CD14-positive monocyte (primary cell): Measurements from ENCODE around the gene ZFP62. TPM values are rescaled to one million over a fixed set of nuclear protein-coding genes. Genes with fewer than 3 reads are reported as not detected.

Experiments
- DNase-seq, 3 donors: peaks; one replicate each; pipeline ENCODE4 v3.0.0-alpha.2; 2011 to 2022
- H2AFZ ChIP-seq: 2 replicates; pipeline ENCODE4 v1.6.0; 2012; ENCODE audit warnings: mild to moderate bottlenecking, low read depth, low read length, inconsistent platforms; ENCODE audit not compliant: insufficient read depth, poor library complexity, severe bottlenecking
- H3K27ac ChIP-seq, 2 donors: 1 replicate in 1 of 2; 2 replicates in 1 of 2; pipeline ENCODE4 v1.5.1; 2012 to 2013; ENCODE audit warnings: low read length in 2 of 2, control low read depth in 1 of 2, inconsistent platforms in 1 of 2, low read depth in 1 of 2, mild to moderate bottlenecking in 1 of 2
- H3K27me3 ChIP-seq, 2 donors: one replicate each; pipeline versions ENCODE4 v1.6.0 to v1.6.1; 2011 to 2013; ENCODE audit warnings: low read length in 2 of 2; ENCODE audit not compliant: control insufficient read depth in 2 of 2, insufficient read depth in 2 of 2
- H3K36me3 ChIP-seq, 2 donors: replicated peaks in 1 of 2; 1 replicate in 1 of 2; 2 replicates in 1 of 2; pipeline versions ENCODE4 v1.5.1 to v1.6.1; 2012 to 2013; ENCODE audit warnings: low read length in 2 of 2, control low read depth in 1 of 2, inconsistent platforms in 1 of 2, mild to moderate bottlenecking in 1 of 2; ENCODE audit not compliant: insufficient read depth in 2 of 2, control insufficient read depth in 1 of 2
- H3K4me1 ChIP-seq, 2 donors: 1 replicate in 1 of 2; 2 replicates in 1 of 2; pipeline versions ENCODE4 v1.5.1 to v1.6.1; 2012 to 2013; ENCODE audit warnings: low read length in 2 of 2, control low read depth in 1 of 2, inconsistent platforms in 1 of 2, mild to moderate bottlenecking in 1 of 2, moderate library complexity in 1 of 2; ENCODE audit not compliant: insufficient read depth in 2 of 2, control insufficient read depth in 1 of 2
- H3K4me2 ChIP-seq: replicated peaks from 2 replicates; pipeline ENCODE3; 2012; ENCODE audit warnings: low read length, moderate library complexity, mild to moderate bottlenecking; ENCODE audit not compliant: poor library complexity, severe bottlenecking; ENCODE audit errors: extremely low read depth
- H3K4me3 ChIP-seq, 3 experiments: fragments of 200-600 bp in 1 of 3; sonication (generic) in 1 of 3; replicated peaks in 1 of 3; 1 replicate in 2 of 3; 2 replicates in 1 of 3; pipeline ENCODE4 v1.5.1; 2011 to 2013; ENCODE audit warnings: low read length in 3 of 3, mild to moderate bottlenecking in 3 of 3, control low read depth in 2 of 3, low read depth in 2 of 3, inconsistent platforms in 1 of 3, moderate library complexity in 1 of 3
- H3K79me2 ChIP-seq: 2 replicates; pipeline ENCODE4 v1.6.0; 2012; ENCODE audit warnings: mild to moderate bottlenecking, control low read depth, inconsistent platforms, low read length, moderate library complexity; ENCODE audit not compliant: insufficient read depth
- H3K9ac ChIP-seq: 2 replicates; pipeline ENCODE4 v1.6.0; 2017; ENCODE audit warnings: low read length, mild to moderate bottlenecking; ENCODE audit not compliant: insufficient read depth, poor library complexity, severe bottlenecking
- H3K9me3 ChIP-seq, 2 donors: replicated peaks in 1 of 2; 1 replicate in 1 of 2; 2 replicates in 1 of 2; pipeline versions ENCODE4 v1.5.1 to v1.6.1; 2012 to 2013; ENCODE audit warnings: low read length in 2 of 2, control low read depth in 1 of 2; ENCODE audit not compliant: control insufficient read depth in 1 of 2, insufficient read depth in 1 of 2
- H4K20me1 ChIP-seq: 2 replicates; pipeline ENCODE4 v1.6.0; 2012; ENCODE audit warnings: mild to moderate bottlenecking, low read length, control low read depth, moderate library complexity; ENCODE audit not compliant: insufficient read depth
- H3K27ac Mint-ChIP-seq, 7 donors: one replicate each; pipeline ENCODE4 v1.8.0; 2020; ENCODE audit warnings: mild to moderate bottlenecking in 7 of 7, mixed read lengths in 7 of 7, moderate library complexity in 6 of 7, inconsistent platforms in 2 of 7
- H3K27me3 Mint-ChIP-seq, 3 donors: one replicate each; pipeline ENCODE4 v1.8.0; 2021 to 2022; ENCODE audit warnings: low read depth in 3 of 3, mild to moderate bottlenecking in 3 of 3, mixed read lengths in 3 of 3, moderate library complexity in 3 of 3, inconsistent platforms in 1 of 3
- H3K36me3 Mint-ChIP-seq, 2 donors: one replicate each; pipeline ENCODE4 v1.8.0; 2020; ENCODE audit warnings: mixed read lengths in 2 of 2, inconsistent platforms in 1 of 2, mild to moderate bottlenecking in 1 of 2
- H3K4me1 Mint-ChIP-seq: one replicate; pipeline ENCODE4 v1.8.0; 2020; ENCODE audit warnings: mild to moderate bottlenecking, mixed read lengths
- H3K4me3 Mint-ChIP-seq, 2 donors: one replicate each; pipeline ENCODE4 v1.8.0; 2020; ENCODE audit warnings: mild to moderate bottlenecking in 2 of 2, mixed read lengths in 2 of 2, moderate library complexity in 1 of 2
- H3K9me3 Mint-ChIP-seq, 7 donors: one replicate each; pipeline ENCODE4 v1.8.0; 2020 to 2022; ENCODE audit warnings: mixed read lengths in 7 of 7, mild to moderate bottlenecking in 6 of 7, moderate library complexity in 6 of 7, inconsistent platforms in 2 of 7
- CTCF ChIP-seq: fragments of 200-600 bp; IDR thresholded peaks from one replicate; pipeline ENCODE4 v1.8.0; 2022; ENCODE audit warnings: antibody characterized with exemption, mild to moderate bottlenecking
- WGBS: methylation state at CpG from one replicate; pipeline ENCODE4 v1.1.5; 2013; ENCODE audit warnings: missing lambda C conversion rate; ENCODE audit not compliant: insufficient coverage; 5-methylcytosine and 5-hydroxymethylcytosine counted together
- intact Hi-C, 2 donors: fragments of 100-400 bp; cut with micrococcal nuclease; formaldehyde crosslinking; loops; one replicate each; pipeline versions ENCODE4 v1.15.0 to v1.15.1; 2023
- polyA plus RNA-seq, 3 donors: library from polyadenylated mRNA; depleted of rRNA in 1 of 3; unstranded in 2 of 3; stranded (reverse) in 1 of 3; fragments of 300-500 nt in 2 of 3; fragments of >200 nt in 1 of 3; fragmentation: Illumina TruSeq in 2 of 3; gene quantifications; 1 replicate in 2 of 3; 2 replicates in 1 of 3; pipeline ENCODE4 v1.2.3, GENCODE V29; 2012 to 2021

ZFP62 gene
- polyA plus RNA-seq, 3 donors = 4.1 to 7.1 (median 6.5) TPM

- H3K27ac ChIP-seq = no peak overlapping the region
- H3K4me1 ChIP-seq = no peaks in the 10 kb centered on the region
- no peak overlapping the region for H3K4me3 Mint-ChIP-seq
- H3K27me3 ChIP-seq = no peaks in the 10 kb centered on the region
- no peak overlapping the region for H3K27ac Mint-ChIP-seq
- TF ChIP-seq CTCF = no peak
- H2AFZ ChIP-seq = no peak overlapping the region
- H3K9me3 Mint-ChIP-seq = peaks cover 41 to 69% (median 61%) of the 10 kb centered on the region in 7 donors
- peaks cover 0 to 2% (median 0%) of the 10 kb centered on the region in 3 donors for H3K27me3 Mint-ChIP-seq
- no peaks in the 10 kb centered on the region for H3K4me1 Mint-ChIP-seq
- no peak overlapping the region for H3K4me3 ChIP-seq
- DNase-seq = no peak
- no peaks in the 10 kb centered on the region for H3K79me2 ChIP-seq
- WGBS = no CpG with 5 or more reads among the region's 1 CpG
- intact Hi-C loops = no loop called here
- H3K36me3 ChIP-seq = peaks cover 21 to 44% of the 10 kb centered on the region in 2 donors
- peaks cover 32 to 37% of the 10 kb centered on the region in 2 donors for H3K36me3 Mint-ChIP-seq
- peaks cover 44 to 71% of the 10 kb centered on the region in 2 donors for H3K9me3 ChIP-seq
- no peak overlapping the region for H3K9ac ChIP-seq
- no peaks in the 10 kb centered on the region for H4K20me1 ChIP-seq
- H3K4me2 ChIP-seq = no peak overlapping the region
Measured at GRCh38 chr5:180848265-180848664, 12.8 kb downstream of the ZFP62 start.

GRCh38 chr5:180847026-180847425 lies 14.1 kb downstream of the ZFP62 start:
- peaks cover 41 to 66% of the 10 kb centered on the region in 2 donors for H3K9me3 ChIP-seq

More at GRCh38 chr5:180847026-180847425, 14.1 kb downstream of the ZFP62 start:
- Histone ChIP-seq H3K27ac (no peak overlapping the region), H3K4me3 (no peak overlapping the region), H4K20me1 (no peaks in the 10 kb centered on the region), H3K4me2 (no peak overlapping the region), H3K79me2 (no peaks in the 10 kb centered on the region), H3K9ac (no peak overlapping the region), H3K4me1 (no peaks in the 10 kb centered on the region), H3K27me3 (no peaks in the 10 kb centered on the region), H3K36me3 (peaks cover 21 to 41% of the 10 kb centered on the region in 2 donors), H2AFZ (no peak overlapping the region)
- no peak for TF ChIP-seq CTCF
- 27% methylated on average over 3 of the region's 3 CpGs for WGBS
- no peak overlapping the region for H3K27ac Mint-ChIP-seq
- no peak for DNase-seq
- intact Hi-C loops = no loop called here
- peaks cover 32 to 33% of the 10 kb centered on the region in 2 donors for H3K36me3 Mint-ChIP-seq
- no peaks in the 10 kb centered on the region for H3K4me1 Mint-ChIP-seq
- no peak overlapping the region for H3K4me3 Mint-ChIP-seq
- H3K9me3 Mint-ChIP-seq = peaks cover 36 to 64% (median 57%) of the 10 kb centered on the region in 7 donors
- peaks cover 0 to 2% (median 0%) of the 10 kb centered on the region in 3 donors for H3K27me3 Mint-ChIP-seq
